H1 (cell line): ENCODE results near the gene GRIA4. TPM values are rescaled to one million over a fixed set of nuclear protein-coding genes. Genes with fewer than 3 reads are reported as not detected.

Source experiments
- CTCF ChIA-PET: fragments of 300-600 bp; sonication (Branson Sonifier 250); formaldehyde crosslinking; loops from one replicate; lab custom pipeline; 2021; ENCODE audit not compliant: partially characterized antibody; lab: Charles Lee
- POLR2A ChIA-PET: fragments of 300-600 bp; sonication (Branson Sonifier 250); formaldehyde crosslinking; loops from one replicate; lab custom pipeline; 2021; ENCODE audit warnings: inconsistent platforms; ENCODE audit not compliant: partially characterized antibody; lab: Charles Lee
- DNase-seq, 2 experiments: peaks; one replicate each; pipeline versions ENCODE4 v3.0.0 to v3.0.0-alpha.2; 2010 to 2022; ENCODE audit warnings: low spot score in 2 of 2, low read depth in 1 of 2, mixed read lengths in 1 of 2
- FAIRE-seq: peaks from 2 replicates; lab custom pipeline; 2011; peaks lifted over from hg19 to GRCh38; lab: Jason Lieb, UNC
- H2AFZ ChIP-seq: 2 replicates; pipeline ENCODE4 v1.8.1; 2012; ENCODE audit warnings: low read length, inconsistent platforms
- H2AK5ac ChIP-seq: 2 replicates; pipeline ENCODE4 v1.6.1; 2013; ENCODE audit warnings: low read depth, low read length
- H2BK120ac ChIP-seq: replicated peaks from 2 replicates; pipeline ENCODE3; 2013; ENCODE audit warnings: low read depth, low read length, inconsistent platforms
- H2BK12ac ChIP-seq: 2 replicates; pipeline ENCODE4 v1.6.1; 2013; ENCODE audit warnings: low read depth, low read length
- H2BK15ac ChIP-seq: 2 replicates; pipeline ENCODE4 v1.6.1; 2013; ENCODE audit warnings: low read length
- H2BK20ac ChIP-seq: 2 replicates; pipeline ENCODE4 v1.6.1; 2013; ENCODE audit warnings: low read length
- H2BK5ac ChIP-seq: 2 replicates; pipeline ENCODE4 v1.6.1; 2013; ENCODE audit warnings: low read depth, low read length
- H3K14ac ChIP-seq: 2 replicates; pipeline ENCODE4 v1.6.1; 2013; ENCODE audit warnings: inconsistent platforms; ENCODE audit not compliant: insufficient read length
- H3K18ac ChIP-seq: 2 replicates; pipeline ENCODE4 v1.6.1; 2013; ENCODE audit warnings: low read length; ENCODE audit errors: extremely low read depth
- H3K23ac ChIP-seq: 2 replicates; pipeline ENCODE4 v1.6.1; 2013; ENCODE audit warnings: inconsistent platforms; ENCODE audit not compliant: insufficient read length
- H3K23me2 ChIP-seq: 2 replicates; pipeline ENCODE4 v1.6.1; 2013; ENCODE audit warnings: low read depth, low read length
- H3K27ac ChIP-seq: 2 replicates; pipeline ENCODE4 v1.6.1; 2011; ENCODE audit warnings: low read depth, low read length, inconsistent platforms
- H3K27me3 ChIP-seq, 4 experiments: replicated peaks in 1 of 4; 1 replicate in 1 of 4; 2 replicates in 3 of 4; pipeline versions ENCODE4 v1.6.1 to v1.8.1; 2011 to 2013; ENCODE audit warnings: low read length in 3 of 4, mild to moderate bottlenecking in 3 of 4, inconsistent platforms in 2 of 4, mixed read lengths in 2 of 4, moderate library complexity in 1 of 4; ENCODE audit not compliant: control insufficient read depth in 3 of 4, insufficient read depth in 3 of 4; ENCODE audit errors: extremely low read depth in 1 of 4
- H3K36me3 ChIP-seq, 4 experiments: 2 replicates each; pipeline versions ENCODE4 v1.6.1 to v1.8.1; 2011 to 2013; ENCODE audit warnings: mild to moderate bottlenecking in 4 of 4, low read length in 3 of 4, moderate library complexity in 2 of 4, control low read depth in 1 of 4, inconsistent platforms in 1 of 4; ENCODE audit not compliant: insufficient read depth in 4 of 4, control insufficient read depth in 2 of 4
- H3K4ac ChIP-seq: replicated peaks from 2 replicates; pipeline ENCODE3; 2013; ENCODE audit warnings: low read length, low read depth, mixed read lengths, inconsistent platforms; ENCODE audit not compliant: insufficient read length
- H3K4me1 ChIP-seq, 4 experiments: replicated peaks in 1 of 4; 1 replicate in 1 of 4; 2 replicates in 3 of 4; pipeline versions ENCODE4 v1.6.1 to v1.8.1; 2011 to 2013; ENCODE audit warnings: low read length in 3 of 4, inconsistent platforms in 2 of 4, mixed read lengths in 1 of 4; ENCODE audit not compliant: insufficient read depth in 4 of 4, control insufficient read depth in 3 of 4
- H3K4me2 ChIP-seq, 2 experiments: 2 replicates each; pipeline versions ENCODE4 v1.6.1 to v1.8.1; 2011 to 2013; ENCODE audit warnings: low read depth in 2 of 2, low read length in 2 of 2, control low read depth in 1 of 2, inconsistent platforms in 1 of 2, mild to moderate bottlenecking in 1 of 2; ENCODE audit not compliant: insufficient read depth in 1 of 2
- H3K4me3 ChIP-seq, 4 experiments: fragments of 200-600, 300-600 bp in 1 of 4; sonication (generic), shearing (Covaris generic), sonication (Bioruptor Twin) in 1 of 4; 2 replicates each; pipeline versions ENCODE4 v1.5.1 to v1.8.1; 2011 to 2016; ENCODE audit warnings: low read length in 4 of 4, low read depth in 3 of 4, control low read depth in 2 of 4, inconsistent platforms in 2 of 4, mild to moderate bottlenecking in 2 of 4, mixed read lengths in 1 of 4, moderate library complexity in 1 of 4; ENCODE audit not compliant: insufficient read depth in 2 of 4; ENCODE audit errors: extremely low read depth in 1 of 4
- H3K56ac ChIP-seq: replicated peaks from 2 replicates; pipeline ENCODE3; 2013; ENCODE audit warnings: low read depth, mild to moderate bottlenecking, mixed read lengths, low read length, inconsistent platforms; ENCODE audit not compliant: insufficient read length
- H3K79me1 ChIP-seq: 2 replicates; pipeline ENCODE4 v1.6.1; 2013; ENCODE audit warnings: low read depth, low read length, control low read depth
- H3K79me2 ChIP-seq, 2 experiments: 2 replicates each; pipeline versions ENCODE4 v1.6.1 to v1.8.1; 2012 to 2013; ENCODE audit warnings: low read length in 2 of 2, mild to moderate bottlenecking in 2 of 2, inconsistent platforms in 1 of 2; ENCODE audit not compliant: insufficient read depth in 2 of 2, control insufficient read depth in 1 of 2
- H3K9ac ChIP-seq, 4 experiments: replicated peaks in 1 of 4; 1 replicate in 1 of 4; 2 replicates in 3 of 4; pipeline versions ENCODE4 v1.6.1 to v1.8.1; 2011 to 2013; ENCODE audit warnings: low read depth in 3 of 4, low read length in 3 of 4, control low read depth in 2 of 4, mild to moderate bottlenecking in 2 of 4, moderate library complexity in 2 of 4, inconsistent platforms in 1 of 4; ENCODE audit errors: extremely low read depth in 1 of 4
- H3K9me3 ChIP-seq, 2 experiments: 2 replicates each; pipeline versions ENCODE4 v1.6.1 to v1.8.1; 2012 to 2013; ENCODE audit warnings: mild to moderate bottlenecking in 2 of 2, moderate library complexity in 2 of 2, control low read depth in 1 of 2, inconsistent platforms in 1 of 2, low read depth in 1 of 2, low read length in 1 of 2, mixed read lengths in 1 of 2; ENCODE audit not compliant: insufficient read depth in 2 of 2
- H4K20me1 ChIP-seq, 2 experiments: replicated peaks in 1 of 2; 2 replicates each; pipeline versions ENCODE3 to v1.8.1; 2011 to 2013; ENCODE audit warnings: inconsistent platforms in 2 of 2, low read length in 2 of 2, mild to moderate bottlenecking in 1 of 2; ENCODE audit not compliant: insufficient read depth in 2 of 2, control insufficient read depth in 1 of 2
- H4K5ac ChIP-seq: 2 replicates; pipeline ENCODE4 v1.6.1; 2013; ENCODE audit warnings: low read length, low read depth, mixed read lengths, inconsistent platforms; ENCODE audit not compliant: insufficient read length
- H4K8ac ChIP-seq: 2 replicates; pipeline ENCODE4 v1.8.0; 2013; ENCODE audit warnings: mild to moderate bottlenecking, moderate library complexity, low read length, inconsistent platforms; ENCODE audit not compliant: insufficient read depth; ENCODE audit errors: extremely low read depth
- H4K91ac ChIP-seq: replicated peaks from 2 replicates; pipeline ENCODE3; 2013; ENCODE audit warnings: low read length, mixed read lengths, inconsistent platforms; ENCODE audit not compliant: insufficient read length
- RXRA ChIP-seq: IDR thresholded peaks from 2 replicates; pipeline ENCODE4 v1.6.1; 2011; ENCODE audit warnings: low read depth, mild to moderate bottlenecking, low read length, moderate library complexity; ENCODE audit not compliant: insufficient read depth
- polyA plus RNA-seq, 7 experiments: library from polyadenylated mRNA; depleted of rRNA in 3 of 7; stranded (reverse) in 5 of 7; unstranded in 2 of 7; fragments of >200 nt in 5 of 7; fragments of 200-250 nt in 2 of 7; gene quantifications; 1 replicate in 5 of 7; 2 replicates in 1 of 7; 4 replicates in 1 of 7; pipeline versions ENCODE4 v1.2.1 to v1.2.3, GENCODE V29; 2011 to 2013; ENCODE audit warnings: missing spikeins in 2 of 7, mixed read lengths in 2 of 7
- total RNA-seq: library from RNA; stranded (reverse); fragmentation: NEBNext Ultra II Directional; extraction: Animal tissue kit (Norgen Biotek cat#: 25700); gene quantifications from 2 replicates; pipeline ENCODE4 v1.2.1, GENCODE V29; 2021

Gene GRIA4
- total and polyA plus RNA-seq, 2 of the 8 experiments (the other 6 are each of a cell fraction or from before 2014, with no cell fraction given), result 12.5 to 21.8 TPM

- no peaks in the 10 kb centered on the region for H3K9me3 ChIP-seq
- H2BK12ac ChIP-seq, result no peak overlapping the region; the same call in 1 of the 2 replicates
- H3K4ac ChIP-seq, result no peak overlapping the region
- H3K4me2 ChIP-seq, result peak overlapping the region; percentile 95 to 97; a peak in 3 of 4 replicates
- H2BK15ac ChIP-seq, result no peak overlapping the region
- H2AK5ac ChIP-seq, result peak overlapping the region; percentile 94; the same call in 1 of the 2 replicates
- H3K27me3 ChIP-seq, result peaks cover 0 to 19% (median 5%) of the 10 kb centered on the region in 4 experiments; a peak in 5 of 7 replicates
- H3K27ac ChIP-seq, result 0 out of 2 replicates have a peak overlapping the region, but pooled peaks have one; percentile 26
- peak overlapping the region in 1 of 4 experiments; percentile 77; a peak in 3 of 8 replicates for H3K4me3 ChIP-seq
- H4K5ac ChIP-seq, result no peak overlapping the region
- ChIA-PET CTCF (interaction anchor here (0.7 kb wide), 1 partner anchor 9 kb away, joined by 3 read pairs; no protein-coding TSS in a partner anchor), POLR2A (no interaction called here)
- peak overlapping the region; percentile 61 for H4K91ac ChIP-seq
- no peak overlapping the region for H3K18ac ChIP-seq
- H3K23ac ChIP-seq, result no peak overlapping the region
- FAIRE-seq (no peak), DNase-seq (no peak)
- H2BK5ac ChIP-seq, result peak overlapping the region; percentile 78; the same call in 1 of the 2 replicates
- no peaks in the 10 kb centered on the region for H4K20me1 ChIP-seq
- 0 out of 2 replicates have a peak overlapping the region, but pooled peaks have one; percentile 40 for H2BK20ac ChIP-seq
- peaks cover 18% of the 10 kb centered on the region; the same call in 1 of the 2 replicates for H3K23me2 ChIP-seq
- peaks cover 0 to 12% of the 10 kb centered on the region in 2 experiments; a peak in 2 of 4 replicates for H3K79me2 ChIP-seq
- no peaks in the 10 kb centered on the region for H3K79me1 ChIP-seq
- H3K36me3 ChIP-seq, result no peaks in the 10 kb centered on the region; a peak in 1 of 8 replicates
- no peak overlapping the region for H3K56ac ChIP-seq
- H2AFZ ChIP-seq, result no peak overlapping the region
- H4K8ac ChIP-seq, result no peak overlapping the region
- H3K4me1 ChIP-seq, result peaks cover 3 to 13% (median 6%) of the 10 kb centered on the region in 4 experiments; a peak in 4 of 7 replicates
- no peak overlapping the region for H3K9ac ChIP-seq
- H3K14ac ChIP-seq, result no peak overlapping the region
- H2BK120ac ChIP-seq, result peak overlapping the region; percentile 29
- TF ChIP-seq RXRA, result no peak
Observed at GRCh38 chr11:105613183-105613582, 3.3 kb downstream of the GRIA4 start.
